ENCODE data around the gene TROAP. TPM values are rescaled to one million over a fixed set of nuclear protein-coding genes. Genes with fewer than 3 reads are reported as not detected.

TROAP gene
- total RNA-seq, 1 donor from 2014 or later, result 3.1 TPM

Other genes with a start within 250 kb of the TROAP start
- 1.6 TPM for gene DHH, start 228.5 kb upstream of the TROAP start, total RNA-seq
- 21.4 TPM for gene LMBR1L, start 212.4 kb upstream of the TROAP start, total RNA-seq
- gene TUBA1B, start 191.9 kb upstream of the TROAP start, total RNA-seq, result 674 TPM
- gene TUBA1A, start 134.2 kb upstream of the TROAP start, total RNA-seq, result 942 TPM
- 34.4 TPM for gene TUBA1C, start 58.2 kb upstream of the TROAP start, total RNA-seq
- 2.6 TPM for gene PRPH, start 28.1 kb upstream of the TROAP start, total RNA-seq
- not detected for gene C1QL4, start 13.9 kb downstream of the TROAP start, total RNA-seq
- not detected for gene DNAJC22, start 23.6 kb downstream of the TROAP start, total RNA-seq
- gene SPATS2, start 44.2 kb downstream of the TROAP start, total RNA-seq, result 19.8 TPM
- gene KCNH3, start 215.8 kb downstream of the TROAP start, total RNA-seq, result 0.52 TPM
- gene MCRS1, start 244.9 kb downstream of the TROAP start, total RNA-seq, result 33.9 TPM